Sigmoid colon (tissue), 3 donors: ENCODE results near the gene SATB2.

Source experiments
- POLR2A ChIP-seq, 2 donors: fragments of 450-650 bp; IDR thresholded peaks; one replicate each; pipeline ENCODE4 v1.6.1; 2016; ENCODE audit warnings: antibody characterized with exemption in 2 of 2, mild to moderate bottlenecking in 2 of 2, moderate library complexity in 2 of 2
- TF ChIP-seq, protein P1 (sequence below), 4 experiments: fragments of 450-650 bp in 3 of 4; fragments of 200-600 bp in 1 of 4; IDR thresholded peaks; one replicate each; pipeline ENCODE4 v1.5.1; 2016 to 2019; ENCODE audit warnings: antibody characterized with exemption in 4 of 4, mild to moderate bottlenecking in 3 of 4, moderate library complexity in 2 of 4

DNA sequence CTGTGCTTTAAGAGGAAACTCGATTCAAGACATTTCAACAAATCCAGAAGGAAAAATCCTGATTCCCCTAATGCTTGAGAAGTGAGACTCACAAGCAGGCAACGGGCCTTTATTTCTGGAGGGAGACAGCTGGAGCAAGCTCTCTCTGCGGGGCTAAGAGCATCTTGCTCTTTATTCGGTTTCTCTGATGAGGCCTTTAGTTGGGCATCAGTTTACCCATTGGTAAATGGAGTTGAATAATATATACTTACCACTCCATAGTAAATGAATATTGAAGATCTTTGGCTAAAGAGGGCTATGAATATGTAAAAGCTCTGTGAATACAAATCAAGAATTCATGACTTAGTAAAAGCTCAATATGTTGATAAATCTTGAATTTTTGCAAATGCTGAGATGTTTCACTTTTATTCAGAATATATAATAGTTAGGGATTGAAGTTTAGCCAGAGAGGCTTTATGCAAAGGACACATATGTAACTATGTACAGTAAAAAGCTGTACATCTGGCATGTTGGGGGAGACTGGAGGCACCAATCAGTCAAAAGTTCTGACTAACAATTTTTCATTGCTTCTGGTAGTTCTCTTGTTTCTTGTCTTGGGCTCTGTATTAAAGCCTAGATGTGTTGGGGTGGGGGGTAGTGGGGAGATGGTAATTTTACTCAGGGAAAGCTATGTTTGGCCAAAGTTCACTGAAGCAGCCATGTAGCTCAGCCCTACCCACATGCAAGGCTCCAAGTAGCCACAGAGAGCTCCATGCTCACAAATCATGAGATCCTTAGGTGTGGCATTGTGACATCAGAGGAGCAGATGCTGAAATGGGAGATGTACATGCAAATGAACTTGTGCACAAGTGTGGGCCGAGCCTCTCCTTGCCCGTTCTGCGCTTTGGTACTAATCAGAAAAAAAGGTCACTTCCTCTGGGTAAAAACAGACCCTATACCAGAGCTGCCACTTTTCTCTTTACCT lies 200.2 kb downstream of the SATB2 start:
- TF ChIP-seq, protein P1, sequence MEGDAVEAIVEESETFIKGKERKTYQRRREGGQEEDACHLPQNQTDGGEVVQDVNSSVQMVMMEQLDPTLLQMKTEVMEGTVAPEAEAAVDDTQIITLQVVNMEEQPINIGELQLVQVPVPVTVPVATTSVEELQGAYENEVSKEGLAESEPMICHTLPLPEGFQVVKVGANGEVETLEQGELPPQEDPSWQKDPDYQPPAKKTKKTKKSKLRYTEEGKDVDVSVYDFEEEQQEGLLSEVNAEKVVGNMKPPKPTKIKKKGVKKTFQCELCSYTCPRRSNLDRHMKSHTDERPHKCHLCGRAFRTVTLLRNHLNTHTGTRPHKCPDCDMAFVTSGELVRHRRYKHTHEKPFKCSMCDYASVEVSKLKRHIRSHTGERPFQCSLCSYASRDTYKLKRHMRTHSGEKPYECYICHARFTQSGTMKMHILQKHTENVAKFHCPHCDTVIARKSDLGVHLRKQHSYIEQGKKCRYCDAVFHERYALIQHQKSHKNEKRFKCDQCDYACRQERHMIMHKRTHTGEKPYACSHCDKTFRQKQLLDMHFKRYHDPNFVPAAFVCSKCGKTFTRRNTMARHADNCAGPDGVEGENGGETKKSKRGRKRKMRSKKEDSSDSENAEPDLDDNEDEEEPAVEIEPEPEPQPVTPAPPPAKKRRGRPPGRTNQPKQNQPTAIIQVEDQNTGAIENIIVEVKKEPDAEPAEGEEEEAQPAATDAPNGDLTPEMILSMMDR (IDR thresholded peaks at IDR 0.05): no peak
- no peak for TF ChIP-seq POLR2A (IDR thresholded peaks at IDR 0.05)
